H1 (cell line): ENCODE data around the gene GSTCD. TPM values are rescaled to one million over a fixed set of nuclear protein-coding genes. Genes with fewer than 3 reads are reported as not detected.

Experiments used
- CTCF ChIA-PET: fragments of 300-600 bp; sonication (Branson Sonifier 250); formaldehyde crosslinking; loops from one replicate; lab custom pipeline; 2021; ENCODE audit not compliant: partially characterized antibody; lab: Charles Lee
- POLR2A ChIA-PET: fragments of 300-600 bp; sonication (Branson Sonifier 250); formaldehyde crosslinking; loops from one replicate; lab custom pipeline; 2021; ENCODE audit warnings: inconsistent platforms; ENCODE audit not compliant: partially characterized antibody; lab: Charles Lee
- DNase-seq, 2 experiments: peaks; one replicate each; pipeline versions ENCODE4 v3.0.0 to v3.0.0-alpha.2; 2010 to 2022; ENCODE audit warnings: low spot score in 2 of 2, low read depth in 1 of 2, mixed read lengths in 1 of 2
- FAIRE-seq: peaks from 2 replicates; lab custom pipeline; 2011; peaks lifted over from hg19 to GRCh38; lab: Jason Lieb, UNC
- H2AFZ ChIP-seq: 2 replicates; pipeline ENCODE4 v1.8.1; 2012; ENCODE audit warnings: low read length, inconsistent platforms
- H2AK5ac ChIP-seq: 2 replicates; pipeline ENCODE4 v1.6.1; 2013; ENCODE audit warnings: low read depth, low read length
- H2BK120ac ChIP-seq: replicated peaks from 2 replicates; pipeline ENCODE3; 2013; ENCODE audit warnings: low read depth, low read length, inconsistent platforms
- H2BK12ac ChIP-seq: 2 replicates; pipeline ENCODE4 v1.6.1; 2013; ENCODE audit warnings: low read depth, low read length
- H2BK15ac ChIP-seq: 2 replicates; pipeline ENCODE4 v1.6.1; 2013; ENCODE audit warnings: low read length
- H2BK20ac ChIP-seq: 2 replicates; pipeline ENCODE4 v1.6.1; 2013; ENCODE audit warnings: low read length
- H2BK5ac ChIP-seq: 2 replicates; pipeline ENCODE4 v1.6.1; 2013; ENCODE audit warnings: low read depth, low read length
- H3K14ac ChIP-seq: 2 replicates; pipeline ENCODE4 v1.6.1; 2013; ENCODE audit warnings: inconsistent platforms; ENCODE audit not compliant: insufficient read length
- H3K18ac ChIP-seq: 2 replicates; pipeline ENCODE4 v1.6.1; 2013; ENCODE audit warnings: low read length; ENCODE audit errors: extremely low read depth
- H3K23ac ChIP-seq: 2 replicates; pipeline ENCODE4 v1.6.1; 2013; ENCODE audit warnings: inconsistent platforms; ENCODE audit not compliant: insufficient read length
- H3K23me2 ChIP-seq: 2 replicates; pipeline ENCODE4 v1.6.1; 2013; ENCODE audit warnings: low read depth, low read length
- H3K27ac ChIP-seq: 2 replicates; pipeline ENCODE4 v1.6.1; 2011; ENCODE audit warnings: low read depth, low read length, inconsistent platforms
- H3K27me3 ChIP-seq, 4 experiments: replicated peaks in 1 of 4; 1 replicate in 1 of 4; 2 replicates in 3 of 4; pipeline versions ENCODE4 v1.6.1 to v1.8.1; 2011 to 2013; ENCODE audit warnings: low read length in 3 of 4, mild to moderate bottlenecking in 3 of 4, inconsistent platforms in 2 of 4, mixed read lengths in 2 of 4, moderate library complexity in 1 of 4; ENCODE audit not compliant: control insufficient read depth in 3 of 4, insufficient read depth in 3 of 4; ENCODE audit errors: extremely low read depth in 1 of 4
- H3K36me3 ChIP-seq, 4 experiments: 2 replicates each; pipeline versions ENCODE4 v1.6.1 to v1.8.1; 2011 to 2013; ENCODE audit warnings: mild to moderate bottlenecking in 4 of 4, low read length in 3 of 4, moderate library complexity in 2 of 4, control low read depth in 1 of 4, inconsistent platforms in 1 of 4; ENCODE audit not compliant: insufficient read depth in 4 of 4, control insufficient read depth in 2 of 4
- H3K4ac ChIP-seq: replicated peaks from 2 replicates; pipeline ENCODE3; 2013; ENCODE audit warnings: low read length, low read depth, mixed read lengths, inconsistent platforms; ENCODE audit not compliant: insufficient read length
- H3K4me1 ChIP-seq, 4 experiments: replicated peaks in 1 of 4; 1 replicate in 1 of 4; 2 replicates in 3 of 4; pipeline versions ENCODE4 v1.6.1 to v1.8.1; 2011 to 2013; ENCODE audit warnings: low read length in 3 of 4, inconsistent platforms in 2 of 4, mixed read lengths in 1 of 4; ENCODE audit not compliant: insufficient read depth in 4 of 4, control insufficient read depth in 3 of 4
- H3K4me2 ChIP-seq, 2 experiments: 2 replicates each; pipeline versions ENCODE4 v1.6.1 to v1.8.1; 2011 to 2013; ENCODE audit warnings: low read depth in 2 of 2, low read length in 2 of 2, control low read depth in 1 of 2, inconsistent platforms in 1 of 2, mild to moderate bottlenecking in 1 of 2; ENCODE audit not compliant: insufficient read depth in 1 of 2
- H3K4me3 ChIP-seq, 4 experiments: fragments of 200-600, 300-600 bp in 1 of 4; sonication (generic), shearing (Covaris generic), sonication (Bioruptor Twin) in 1 of 4; 2 replicates each; pipeline versions ENCODE4 v1.5.1 to v1.8.1; 2011 to 2016; ENCODE audit warnings: low read length in 4 of 4, low read depth in 3 of 4, control low read depth in 2 of 4, inconsistent platforms in 2 of 4, mild to moderate bottlenecking in 2 of 4, mixed read lengths in 1 of 4, moderate library complexity in 1 of 4; ENCODE audit not compliant: insufficient read depth in 2 of 4; ENCODE audit errors: extremely low read depth in 1 of 4
- H3K56ac ChIP-seq: replicated peaks from 2 replicates; pipeline ENCODE3; 2013; ENCODE audit warnings: low read depth, mild to moderate bottlenecking, mixed read lengths, low read length, inconsistent platforms; ENCODE audit not compliant: insufficient read length
- H3K79me1 ChIP-seq: 2 replicates; pipeline ENCODE4 v1.6.1; 2013; ENCODE audit warnings: low read depth, low read length, control low read depth
- H3K79me2 ChIP-seq, 2 experiments: 2 replicates each; pipeline versions ENCODE4 v1.6.1 to v1.8.1; 2012 to 2013; ENCODE audit warnings: low read length in 2 of 2, mild to moderate bottlenecking in 2 of 2, inconsistent platforms in 1 of 2; ENCODE audit not compliant: insufficient read depth in 2 of 2, control insufficient read depth in 1 of 2
- H3K9ac ChIP-seq, 4 experiments: replicated peaks in 1 of 4; 1 replicate in 1 of 4; 2 replicates in 3 of 4; pipeline versions ENCODE4 v1.6.1 to v1.8.1; 2011 to 2013; ENCODE audit warnings: low read depth in 3 of 4, low read length in 3 of 4, control low read depth in 2 of 4, mild to moderate bottlenecking in 2 of 4, moderate library complexity in 2 of 4, inconsistent platforms in 1 of 4; ENCODE audit errors: extremely low read depth in 1 of 4
- H3K9me3 ChIP-seq, 2 experiments: 2 replicates each; pipeline versions ENCODE4 v1.6.1 to v1.8.1; 2012 to 2013; ENCODE audit warnings: mild to moderate bottlenecking in 2 of 2, moderate library complexity in 2 of 2, control low read depth in 1 of 2, inconsistent platforms in 1 of 2, low read depth in 1 of 2, low read length in 1 of 2, mixed read lengths in 1 of 2; ENCODE audit not compliant: insufficient read depth in 2 of 2
- H4K20me1 ChIP-seq, 2 experiments: replicated peaks in 1 of 2; 2 replicates each; pipeline versions ENCODE3 to v1.8.1; 2011 to 2013; ENCODE audit warnings: inconsistent platforms in 2 of 2, low read length in 2 of 2, mild to moderate bottlenecking in 1 of 2; ENCODE audit not compliant: insufficient read depth in 2 of 2, control insufficient read depth in 1 of 2
- H4K5ac ChIP-seq: 2 replicates; pipeline ENCODE4 v1.6.1; 2013; ENCODE audit warnings: low read length, low read depth, mixed read lengths, inconsistent platforms; ENCODE audit not compliant: insufficient read length
- H4K8ac ChIP-seq: 2 replicates; pipeline ENCODE4 v1.8.0; 2013; ENCODE audit warnings: mild to moderate bottlenecking, moderate library complexity, low read length, inconsistent platforms; ENCODE audit not compliant: insufficient read depth; ENCODE audit errors: extremely low read depth
- H4K91ac ChIP-seq: replicated peaks from 2 replicates; pipeline ENCODE3; 2013; ENCODE audit warnings: low read length, mixed read lengths, inconsistent platforms; ENCODE audit not compliant: insufficient read length
- ASH2L ChIP-seq: fragments of 200-600, 300-600 bp; sonication (generic); IDR thresholded peaks from one replicate; pipeline ENCODE4 v1.7.1; 2017; ENCODE audit warnings: low read length
- CHD2 ChIP-seq: IDR thresholded peaks from 2 replicates; pipeline ENCODE4 v1.6.1; 2012; ENCODE audit warnings: low read length, improper control_type of control experiment
- E2F6 ChIP-seq: IDR thresholded peaks from 2 replicates; pipeline ENCODE4 v1.6.1; 2012; ENCODE audit warnings: inconsistent platforms
- EZH2 ChIP-seq: fragments of 200-600 bp; sonication (generic); IDR thresholded peaks from 2 replicates; pipeline ENCODE4 v1.7.1; 2012; ENCODE audit warnings: low read depth, mild to moderate bottlenecking, moderate library complexity, low read length, inconsistent platforms; ENCODE audit not compliant: severe bottlenecking
- GTF2F1 ChIP-seq: IDR thresholded peaks from 2 replicates; pipeline ENCODE4 v1.6.1; 2012; ENCODE audit warnings: low read depth, low read length, improper control_type of control experiment, borderline replicate concordance
- KDM4A ChIP-seq: IDR thresholded peaks from one replicate; pipeline ENCODE4 v1.7.1; 2012; ENCODE audit warnings: low read depth, mild to moderate bottlenecking, moderate library complexity, low read length, inconsistent platforms; ENCODE audit not compliant: severe bottlenecking
- MAX ChIP-seq: IDR thresholded peaks from 2 replicates; pipeline ENCODE4 v1.6.1; 2012; ENCODE audit warnings: inconsistent platforms
- TBP ChIP-seq: IDR thresholded peaks from 2 replicates; pipeline ENCODE4 v1.6.1; 2011; ENCODE audit warnings: low read depth, low read length, improper control_type of control experiment
- WGBS, 2 experiments: shearing (Covaris generic) in 1 of 2; methylation state at CpG; one replicate each; pipeline versions ENCODE4 v1.1.6 to v1.1.7; 2013 to 2015; ENCODE audit warnings: low lambda C conversion rate in 2 of 2, mixed read lengths in 2 of 2, inconsistent platforms in 1 of 2, low coverage in 1 of 2, missing lambda C conversion rate in 1 of 2; ENCODE audit not compliant: insufficient replicate concordance in 2 of 2, insufficient coverage in 1 of 2, insufficient read length in 1 of 2; ENCODE audit errors: extremely low coverage in 1 of 2, missing lambda C conversion rate in 1 of 2; 5-methylcytosine and 5-hydroxymethylcytosine counted together
- polyA plus RNA-seq, 7 experiments: library from polyadenylated mRNA; depleted of rRNA in 3 of 7; stranded (reverse) in 5 of 7; unstranded in 2 of 7; fragments of >200 nt in 5 of 7; fragments of 200-250 nt in 2 of 7; gene quantifications; 1 replicate in 5 of 7; 2 replicates in 1 of 7; 4 replicates in 1 of 7; pipeline versions ENCODE4 v1.2.1 to v1.2.3, GENCODE V29; 2011 to 2013; ENCODE audit warnings: missing spikeins in 2 of 7, mixed read lengths in 2 of 7
- total RNA-seq: library from RNA; stranded (reverse); fragmentation: NEBNext Ultra II Directional; extraction: Animal tissue kit (Norgen Biotek cat#: 25700); gene quantifications from 2 replicates; pipeline ENCODE4 v1.2.1, GENCODE V29; 2021

GSTCD gene
- total and polyA plus RNA-seq, 2 of the 8 experiments (the other 6 are each of a cell fraction or from before 2014, with no cell fraction given): 8.5 to 24.6 TPM

DNA sequence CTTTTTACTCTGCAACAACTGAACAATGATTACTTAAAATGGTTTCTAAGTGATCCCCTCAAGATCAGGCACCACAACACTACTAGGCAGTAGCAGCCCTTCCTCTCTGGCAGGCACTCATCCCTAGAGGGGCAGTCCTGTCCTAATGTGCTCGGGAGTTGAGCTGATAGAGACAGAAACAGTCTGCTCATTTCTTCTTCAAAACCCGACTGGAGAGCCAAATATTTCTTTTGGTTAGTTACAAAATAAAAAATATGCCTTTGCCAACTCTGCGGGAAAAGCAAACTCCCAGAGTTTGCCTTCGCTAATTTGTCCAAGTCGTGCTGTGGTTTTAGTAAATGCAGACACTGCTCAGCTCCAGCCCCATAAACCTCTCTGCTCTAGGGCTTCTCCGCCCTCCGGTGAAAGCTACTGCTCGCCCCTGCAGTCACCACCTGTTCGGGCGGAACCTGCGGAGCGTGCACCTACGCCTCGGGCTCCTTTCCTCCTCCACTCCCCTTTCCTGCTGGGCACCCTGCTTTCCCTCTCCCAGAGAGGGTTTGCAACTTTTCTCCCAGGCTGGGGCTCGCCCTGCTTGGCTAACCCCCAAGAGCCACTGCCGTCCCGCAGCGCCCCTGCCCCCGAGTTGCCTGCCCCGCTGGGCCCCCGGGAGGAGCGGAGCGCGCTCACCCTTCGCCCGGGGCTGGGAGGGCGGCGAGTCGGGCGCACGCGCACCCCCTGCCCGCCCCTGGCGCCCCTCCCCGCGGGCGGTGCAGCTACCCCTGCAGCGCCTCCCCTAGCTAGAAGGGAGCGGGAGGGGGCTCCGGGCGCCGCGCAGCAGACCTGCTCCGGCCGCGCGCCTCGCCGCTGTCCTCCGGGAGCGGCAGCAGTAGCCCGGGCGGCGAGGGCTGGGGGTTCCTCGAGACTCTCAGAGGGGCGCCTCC is 186.3 kb downstream of the GSTCD start, which contains the start of gene NPNT:
Gene NPNT, plus strand, starts transcription at position 812 of the 923 bp plus-strand sequence. CDS start 182 bp downstream, outside the sequence.
- Histone ChIP-seq H3K56ac (no peak within 1 kb of the TSS), H3K23ac (no peak within 1 kb of the TSS), H3K79me1 (no peaks in the 10 kb centered on the region), H3K4me3 (peak within 1 kb of the TSS; percentile 57 to 78 (median 60)), H3K36me3 (no peaks in the 10 kb centered on the region), H3K14ac (no peak within 1 kb of the TSS), H4K8ac (peak within 1 kb of the TSS; percentile 82; the same call in 1 of the 2 replicates), H4K91ac (no peak within 1 kb of the TSS), H2BK12ac (no peak within 1 kb of the TSS), H3K4ac (no peak within 1 kb of the TSS), H3K18ac (peak within 1 kb of the TSS; percentile 93), H3K23me2 (peaks cover 17% of the 10 kb centered on the region; the same call in 1 of the 2 replicates), H4K20me1 (no peaks in the 10 kb centered on the region), H2AK5ac (no peak within 1 kb of the TSS), H3K79me2 (no peaks in the 10 kb centered on the region), H3K27ac (no peak within 1 kb of the TSS), H2BK20ac (no peak within 1 kb of the TSS), H2BK5ac (no peak within 1 kb of the TSS), H3K4me2 (peak within 1 kb of the TSS; percentile 77 to 91), H2AFZ (peak within 1 kb of the TSS; percentile 48), H3K9ac (no peak within 1 kb of the TSS), H4K5ac (no peak within 1 kb of the TSS), H3K4me1 (peaks cover 0 to 9% (median 5%) of the 10 kb centered on the region in 4 experiments; a peak in 4 of 7 replicates), H3K9me3 (no peaks in the 10 kb centered on the region), H2BK15ac (no peak within 1 kb of the TSS), H3K27me3 (peaks cover 19 to 52% (median 38%) of the 10 kb centered on the region in 4 experiments), H2BK120ac (no peak within 1 kb of the TSS)
- 12% methylated on average over 10 of the region's 56 CpGs; no CpG with 5 or more reads in 1 of the 2 experiments for WGBS, 2 experiments
- ChIA-PET CTCF (no interaction called here), POLR2A (no interaction called here)
- no peak for FAIRE-seq
- TF ChIP-seq ASH2L (no peak), EZH2 (peak; percentile 3), CHD2 (no peak), TBP (0 out of 2 replicates have a peak, but pooled peaks have one; percentile 17), GTF2F1 (no peak), E2F6 (peak; percentile 33; the same call in 1 of the 2 replicates), KDM4A (peak; percentile 68), MAX (peak; percentile 81)
- peak in 1 of 2 experiments; percentile 70 for DNase-seq
